Measurements from ENCODE around the gene FHDC1. TPM values are rescaled to one million over a fixed set of nuclear protein-coding genes. Genes with fewer than 3 reads are reported as not detected.

Gene FHDC1
- total RNA-seq: under 1 TPM; 0.29 to 0.52 (median 0.45) TPM

- DNase-seq: no peak
- Histone ChIP-seq H3K9me3 (no peaks in the 10 kb centered on the region), H3K27me3 (peaks cover 35 to 62% (median 50%) of the 10 kb centered on the region in 3 donors), H3K4me1 (peaks cover 0 to 18% of the 10 kb centered on the region in 2 donors), H3K27ac (no peak within 1 kb of the TSS), H3K4me3 (peak within 1 kb of the TSS; percentile 61 to 72 (median 65)), H3K36me3 (no peaks in the 10 kb centered on the region)
- TF ChIP-seq CTCF (IDR thresholded peaks at IDR 0.05 in 4 of 5, conservative IDR thresholded peaks at IDR 0.05 in 1 of 5): peak in 1 of 5 experiments; percentile 12
- TF ChIP-seq POLR2A (IDR thresholded peaks at IDR 0.05): no peak
- intact Hi-C loops (cut with DNase I; ENCODE audit: low total_unique reads): no loop called here
- in situ Hi-C loops (cut with MboI; ENCODE audit: low sequenced_read_pairs in 4 of 4): no loop called here
- ATAC-seq: peak; percentile 30 to 40
Observed at GRCh38 chr4:152935631-152936445, at the start of gene FHDC1. FHDC1 (plus strand) TSS chr4:152936323; CDS start chr4:152943058, 6,735 bp downstream.

- intact Hi-C loops (cut with DNase I; ENCODE audit: low total_unique reads) (no loop called here), in situ Hi-C loops (cut with MboI; ENCODE audit: low sequenced_read_pairs in 4 of 4) (no loop called here)
- no peak for TF ChIP-seq CTCF (IDR thresholded peaks at IDR 0.05 in 4 of 5, conservative IDR thresholded peaks at IDR 0.05 in 1 of 5)
- no peak for TF ChIP-seq POLR2A (IDR thresholded peaks at IDR 0.05)
- H3K27ac ChIP-seq: no peak overlapping the region
- peaks cover 1 to 29% of the 10 kb centered on the region in 2 donors for H3K36me3 ChIP-seq
- no peak overlapping the region for H3K4me3 ChIP-seq
- H3K9me3 ChIP-seq: no peaks in the 10 kb centered on the region
- H3K4me1 ChIP-seq: no peaks in the 10 kb centered on the region
- DNase-seq (no peak), ATAC-seq (no peak)
- H3K27me3 ChIP-seq: no peaks in the 10 kb centered on the region
Observed at GRCh38 chr4:152887981-152888380, 48.1 kb upstream of the FHDC1 start.

GRCh38 chr4:152892974-152893373 lies 43.1 kb upstream of the FHDC1 start:
- intact Hi-C loops (cut with DNase I; ENCODE audit: low total_unique reads): no loop called here
- H3K36me3 ChIP-seq: peaks cover 0 to 22% of the 10 kb centered on the region in 2 donors

GRCh38 chr4:152894673-152895072 lies 41.5 kb upstream of the FHDC1 start:
- H3K27ac ChIP-seq: no peak overlapping the region
- in situ Hi-C loops (cut with MboI; ENCODE audit: low sequenced_read_pairs in 4 of 4): no loop called here
- DNase-seq: no peak

More at GRCh38 chr4:152892974-152893373, 43.1 kb upstream of the FHDC1 start:
- no peak for DNase-seq
- Histone ChIP-seq H3K27ac (no peak overlapping the region), H3K4me3 (no peak overlapping the region), H3K4me1 (no peaks in the 10 kb centered on the region), H3K9me3 (no peaks in the 10 kb centered on the region), H3K27me3 (no peaks in the 10 kb centered on the region)
- in situ Hi-C loops (cut with MboI; ENCODE audit: low sequenced_read_pairs in 4 of 4): no loop called here
- TF ChIP-seq CTCF (IDR thresholded peaks at IDR 0.05 in 4 of 5, conservative IDR thresholded peaks at IDR 0.05 in 1 of 5) (no peak), POLR2A (IDR thresholded peaks at IDR 0.05) (no peak)
- no peak for ATAC-seq

More at GRCh38 chr4:152894673-152895072, 41.5 kb upstream of the FHDC1 start:
- Histone ChIP-seq H3K36me3 (peaks cover 0 to 12% of the 10 kb centered on the region in 2 donors), H3K9me3 (no peaks in the 10 kb centered on the region), H3K4me3 (no peak overlapping the region), H3K27me3 (no peaks in the 10 kb centered on the region), H3K4me1 (no peaks in the 10 kb centered on the region)
- TF ChIP-seq CTCF (IDR thresholded peaks at IDR 0.05 in 4 of 5, conservative IDR thresholded peaks at IDR 0.05 in 1 of 5) (no peak), POLR2A (IDR thresholded peaks at IDR 0.05) (no peak)
- no peak for ATAC-seq
- intact Hi-C loops (cut with DNase I; ENCODE audit: low total_unique reads): no loop called here

Measured in gastrocnemius medialis (tissue), 4 donors.